NCI-H1436 treated with DMSO at 0.1 percent for 48 hours (cell line): Measurements from ENCODE around the gene OR6B1.

Experiments used
- DNase-seq: peaks from one replicate; lab custom pipeline; 2025; lab: John Stamatoyannopoulos, UW

OR6B1 gene

GRCh38 chr7:144000020-144000419, at the start of gene OR6B1:
Gene OR6B1, plus strand, starts transcription at chr7:144000320. Its CDS starts 3,677 bp downstream, at chr7:144003997.
- DNase-seq = no peak

- DNase-seq = no peak
Observed at GRCh38 chr7:143953421-143953820, 46.7 kb upstream of the OR6B1 start.

- no peak for DNase-seq
Observed at GRCh38 chr7:143954135-143954534, 46.0 kb upstream of the OR6B1 start.

DNA sequence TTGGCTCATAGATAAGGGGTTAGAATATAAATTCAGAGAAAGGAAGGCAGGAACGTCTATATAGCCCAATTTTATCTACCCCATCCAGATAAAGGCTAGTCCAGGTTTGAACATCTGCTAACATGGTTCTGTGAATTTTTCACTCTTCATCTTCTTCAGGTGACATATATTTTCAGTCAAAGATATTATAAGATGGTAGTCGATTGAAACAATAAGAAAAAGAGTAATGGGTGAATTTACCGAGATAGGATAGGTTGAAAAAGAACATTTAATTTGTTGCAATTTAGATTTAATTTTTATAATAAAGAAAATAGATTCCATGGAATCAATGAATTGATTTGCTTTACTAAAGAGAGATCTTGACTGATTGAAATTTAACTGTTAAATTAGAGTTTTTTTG, 45.6 kb upstream of the OR6B1 start, which contains the start of gene OR2F1:
Gene OR2F1 (plus strand): TSS at position 301 of the 400 bp plus-strand sequence. CDS start 5,127 bp downstream, outside the sequence.
- no peak for DNase-seq

DNA sequence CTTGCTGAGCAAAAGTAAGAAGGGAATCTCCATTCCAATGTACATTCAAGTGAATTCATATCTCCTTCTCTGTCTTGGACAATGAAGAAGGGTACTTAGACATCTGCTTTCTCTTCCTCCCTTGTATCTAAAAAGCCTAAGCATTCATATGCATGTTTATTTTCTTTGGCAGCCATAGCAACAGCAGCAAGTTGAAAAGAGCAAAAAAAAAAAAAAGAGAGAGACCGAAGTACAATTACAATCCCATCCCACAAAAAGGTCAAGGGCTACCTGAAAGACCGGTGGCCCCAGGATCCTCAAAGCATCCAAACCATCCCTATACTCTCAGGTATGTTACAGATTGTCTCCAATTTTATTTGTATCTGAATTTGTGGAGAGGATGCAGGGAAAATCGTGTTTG, 41.3 kb upstream of the OR6B1 start:
- no peak for DNase-seq

GRCh38 chr7:143960813-143961610, 39.1 kb upstream of the OR6B1 start:
- DNase-seq = no peak

DNA sequence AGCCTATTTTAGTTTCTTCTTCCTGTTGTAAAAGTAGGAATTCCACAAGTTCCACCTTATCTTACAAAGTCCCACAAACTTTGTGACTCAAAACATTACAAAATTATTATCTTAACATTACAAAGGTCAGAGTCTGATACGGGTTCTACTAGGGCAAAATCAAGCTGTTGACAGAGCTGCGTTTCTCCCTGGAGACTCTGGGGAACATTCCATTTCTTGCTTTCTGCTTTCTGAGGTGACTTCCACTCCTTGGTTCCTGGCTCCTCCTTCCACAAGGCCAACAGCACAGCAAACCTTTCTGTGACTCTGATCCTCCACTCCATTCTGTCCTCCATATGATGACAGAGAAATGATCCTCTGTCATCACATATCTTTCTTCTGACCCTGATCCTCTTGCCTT, 34.8 kb upstream of the OR6B1 start:
- no peak for DNase-seq

DNA sequence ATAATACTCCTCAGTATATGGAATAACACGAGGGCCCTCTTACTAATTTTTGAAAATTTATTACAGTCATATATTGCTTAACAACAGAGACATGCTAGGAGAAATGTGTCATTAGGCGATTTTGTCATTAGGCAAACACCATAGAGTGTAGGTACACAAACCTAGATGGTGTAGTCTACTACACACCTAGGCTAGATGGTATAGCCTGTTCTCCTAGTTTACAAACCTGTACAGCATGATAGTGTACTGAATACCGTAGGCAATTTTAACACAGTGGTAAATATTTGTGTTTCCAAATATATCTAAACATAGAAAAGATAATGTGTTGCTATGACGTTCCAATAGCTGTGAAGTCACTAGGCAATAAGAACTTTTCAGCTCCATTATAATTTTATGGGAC, 32.7 kb upstream of the OR6B1 start:
- no peak for DNase-seq

- DNase-seq = no peak
Observed at GRCh38 chr7:143973870-143974416, 26.2 kb upstream of the OR6B1 start.

- DNase-seq = no peak
Observed at GRCh38 chr7:143974459-143974858, 25.7 kb upstream of the OR6B1 start.

DNA sequence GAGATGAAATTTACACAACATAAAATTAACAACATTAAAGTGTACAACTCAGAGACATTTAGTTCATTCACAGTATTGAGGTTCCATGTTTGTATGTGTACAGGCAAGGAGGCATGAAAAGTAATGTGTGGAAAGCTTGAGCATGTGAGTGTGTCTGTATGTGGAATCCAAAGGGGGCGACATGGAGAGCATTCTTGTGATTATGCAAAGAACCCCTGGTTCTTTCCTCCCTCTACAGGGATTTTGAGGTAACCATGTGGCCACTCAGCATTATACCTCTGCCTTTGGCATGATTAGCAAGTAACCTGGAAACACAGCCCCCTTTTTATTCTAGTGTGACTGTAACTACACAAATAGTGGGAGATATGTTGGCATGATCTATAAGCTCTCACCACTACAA, 24.5 kb upstream of the OR6B1 start:
- no peak for DNase-seq

DNA sequence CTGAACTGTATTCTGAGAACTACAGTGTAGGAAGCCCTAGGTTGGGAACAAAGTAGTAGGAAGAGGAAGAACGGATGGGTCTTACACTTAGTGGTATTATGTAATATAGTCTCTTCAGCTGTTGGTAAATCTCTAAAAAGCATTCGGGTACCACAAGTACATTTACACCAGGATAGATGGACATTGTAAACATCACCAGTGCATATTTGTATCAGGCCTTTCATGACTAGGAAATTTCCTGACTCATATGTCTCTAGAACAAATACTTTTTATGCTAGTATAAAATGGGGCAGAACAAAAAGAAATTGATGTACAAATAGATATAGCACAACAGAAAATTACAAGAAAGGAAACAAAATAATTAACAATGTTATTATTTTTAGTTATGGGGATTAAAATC, 21.5 kb upstream of the OR6B1 start:
- no peak for DNase-seq

DNA sequence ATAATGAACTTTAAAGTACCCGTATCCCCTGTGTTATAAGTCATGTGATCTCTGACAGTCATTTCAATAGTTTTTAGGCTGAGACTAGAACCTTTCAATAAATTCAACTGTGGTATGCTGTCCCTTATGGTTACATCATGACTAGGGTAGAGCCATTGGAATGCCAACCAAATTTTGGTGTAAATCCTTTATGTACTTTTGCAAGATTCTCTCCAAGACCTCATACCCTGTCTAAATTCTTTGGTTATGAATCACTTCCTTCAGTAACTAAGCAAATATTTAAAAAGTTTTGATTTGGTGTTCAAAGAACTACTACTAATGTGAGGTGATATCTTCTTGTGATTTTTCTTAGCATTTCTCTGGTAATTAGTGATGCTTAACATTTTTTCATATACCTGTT, 20.8 kb upstream of the OR6B1 start:
- no peak for DNase-seq

- no peak for DNase-seq
Observed at GRCh38 chr7:143979998-143980397, 20.1 kb upstream of the OR6B1 start.

- no peak for DNase-seq
Observed at GRCh38 chr7:143980746-143981510, 19.2 kb upstream of the OR6B1 start.

DNA sequence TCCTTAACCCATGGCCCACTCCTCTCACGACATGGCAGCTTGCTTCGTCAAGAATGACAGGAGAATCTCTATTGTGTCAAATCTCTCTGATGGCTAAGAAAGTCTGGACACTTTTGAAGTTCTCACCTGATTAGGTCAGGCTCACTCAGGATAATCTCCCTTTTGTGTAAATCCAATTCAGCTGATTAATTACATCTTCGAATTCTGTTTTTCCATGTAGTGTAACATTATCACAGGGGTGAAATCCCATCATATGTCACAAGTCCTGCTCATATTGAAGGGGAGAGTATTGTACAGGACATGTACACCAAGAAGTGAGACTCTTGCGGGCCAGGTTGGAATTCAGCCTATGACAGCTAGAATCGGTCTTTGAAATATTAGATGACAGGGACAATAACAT, 16.2 kb upstream of the OR6B1 start:
- DNase-seq = no peak

DNA sequence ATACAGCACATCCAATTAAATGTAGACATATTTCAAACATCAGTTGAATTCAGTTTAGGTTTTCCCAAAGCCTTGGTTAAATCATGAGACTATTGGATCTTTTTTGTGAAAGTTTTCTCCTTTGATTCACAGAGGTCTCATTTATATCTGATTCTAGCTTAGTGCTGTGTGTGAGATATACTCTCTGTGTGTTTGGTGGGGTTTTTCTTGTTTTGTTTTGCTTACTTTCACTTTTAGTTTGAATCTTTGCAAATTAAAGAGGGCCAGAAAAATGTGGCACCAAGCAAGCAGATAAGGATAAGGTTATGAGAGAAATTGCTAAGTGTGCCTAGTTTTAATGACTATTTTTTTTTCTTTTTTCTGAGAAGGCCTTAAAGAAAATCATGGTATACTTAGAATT, 12.6 kb upstream of the OR6B1 start:
- no peak for DNase-seq

- no peak for DNase-seq
Observed at GRCh38 chr7:143988976-143989745, 11.0 kb upstream of the OR6B1 start.

GRCh38 chr7:143992670-143993069, 7.5 kb upstream of the OR6B1 start:
- no peak for DNase-seq

DNA sequence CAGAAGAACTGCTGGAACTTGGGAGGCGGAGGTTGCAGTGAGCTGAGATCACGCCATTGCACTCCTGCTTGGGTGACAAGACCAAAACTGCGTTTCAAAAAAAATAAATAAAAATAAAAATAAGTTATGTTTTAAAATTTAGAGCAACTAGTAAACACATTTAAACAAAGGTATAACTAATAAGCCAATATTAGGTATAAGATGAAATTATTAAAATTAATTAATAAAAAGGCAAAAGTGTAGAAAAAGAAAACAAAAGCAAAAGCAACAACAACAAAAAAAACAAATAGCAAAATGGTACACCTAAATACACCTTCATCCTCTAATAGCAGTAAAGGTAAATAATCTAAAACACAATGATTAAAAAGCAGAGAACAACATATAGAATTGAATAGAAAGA, 6.2 kb upstream of the OR6B1 start:
- no peak for DNase-seq

DNA sequence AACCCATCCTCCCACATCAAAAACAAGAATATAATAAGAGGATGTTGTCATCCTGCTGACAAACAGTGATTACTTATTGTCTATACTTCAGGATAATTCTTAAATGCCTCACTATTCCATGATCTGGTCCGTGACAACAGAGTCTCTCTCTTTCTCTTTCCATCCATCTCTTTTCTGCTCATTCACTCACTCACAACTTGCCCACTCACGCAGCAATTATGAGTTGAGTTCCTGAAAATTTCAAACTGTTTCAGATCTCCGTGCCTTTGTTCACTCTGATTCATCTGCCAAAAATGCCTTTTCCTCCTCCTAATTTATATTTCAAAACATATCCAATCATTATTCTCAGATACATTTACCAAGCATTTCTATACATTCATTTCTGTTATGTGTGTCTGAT, 1.4 kb downstream of the OR6B1 start:
- DNase-seq = no peak

- no peak for DNase-seq
Observed at GRCh38 chr7:144004703-144005102, 4.6 kb downstream of the OR6B1 start.
